Umbilical cord (tissue), 2 donors: ENCODE data around the gene FYN. TPM values are rescaled to one million over a fixed set of nuclear protein-coding genes. Genes with fewer than 3 reads are reported as not detected.
"Not testable (repeated sequence)": the region's sequence is repeated elsewhere in the genome, so short reads cannot be mapped to it uniquely, and the experiment has no call there.

Experiments used
- DNase-seq: peaks from one replicate; pipeline ENCODE4 v3.0.0-alpha.2; 2015; ENCODE audit warnings: low spot score
- total RNA-seq: library from RNA; depleted of rRNA; stranded (reverse); fragments of >200 nt; gene quantifications from one replicate; pipeline ENCODE4 v1.2.3, GENCODE V29; 2014; ENCODE audit warnings: low replicate concordance; ENCODE audit not compliant: insufficient read depth

The FYN gene
- total RNA-seq, 1 donor from 2014 or later: 163 TPM

- DNase-seq: no peak
These were observed 188.2 kb downstream of the FYN start for GRCh38 chr6:111685058-111685457.

DNA sequence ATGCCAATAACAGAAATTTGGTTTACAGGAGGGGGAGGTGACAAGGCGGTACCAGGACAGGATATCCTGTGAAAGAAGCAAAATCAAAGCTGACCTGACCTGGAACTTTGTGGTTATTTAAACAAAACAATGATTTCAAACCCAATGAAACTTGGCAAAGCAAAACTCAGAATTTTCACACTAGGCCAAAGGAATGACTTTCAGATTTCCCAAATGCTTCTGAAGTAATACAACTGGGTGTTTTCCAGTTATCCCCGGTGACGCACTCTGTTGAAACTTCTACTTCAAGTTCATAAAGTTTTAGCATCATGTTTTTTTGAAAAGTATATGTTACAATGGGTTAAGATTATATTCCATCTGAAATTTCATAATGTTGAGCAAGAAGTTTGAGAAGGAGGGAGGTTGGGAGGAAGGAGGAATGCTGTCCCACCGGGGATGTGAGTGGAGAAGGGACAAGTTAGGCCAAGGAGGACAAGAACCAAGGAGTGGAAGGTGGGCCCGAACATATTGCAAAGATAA, 189.4 kb downstream of the FYN start:
- peak; percentile 31 for DNase-seq

- DNase-seq: no peak
These were observed 190.1 kb downstream of the FYN start for GRCh38 chr6:111683157-111683556.

DNA sequence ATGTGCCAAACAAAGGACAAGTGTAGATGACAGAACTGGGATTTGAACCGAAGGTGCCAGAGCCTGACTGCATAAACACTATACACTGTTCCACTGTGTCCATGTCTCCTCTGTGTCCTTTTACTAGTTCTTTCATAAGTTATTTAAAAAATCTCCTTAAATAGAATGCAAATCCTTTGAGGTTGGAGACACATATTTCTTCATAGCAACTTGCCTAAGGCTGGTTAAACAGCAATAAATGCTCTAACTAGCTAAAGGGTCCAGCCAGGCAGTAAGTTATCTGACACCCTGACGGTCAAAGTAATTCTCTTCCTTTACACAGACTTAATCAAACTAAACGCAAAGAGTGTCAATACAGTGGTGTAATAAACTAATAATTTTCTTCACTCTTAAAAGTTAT, 191.4 kb downstream of the FYN start:
- no peak for DNase-seq

GRCh38 chr6:111680811-111681609, 192.2 kb downstream of the FYN start:
- not testable (repeated sequence) for DNase-seq

DNA sequence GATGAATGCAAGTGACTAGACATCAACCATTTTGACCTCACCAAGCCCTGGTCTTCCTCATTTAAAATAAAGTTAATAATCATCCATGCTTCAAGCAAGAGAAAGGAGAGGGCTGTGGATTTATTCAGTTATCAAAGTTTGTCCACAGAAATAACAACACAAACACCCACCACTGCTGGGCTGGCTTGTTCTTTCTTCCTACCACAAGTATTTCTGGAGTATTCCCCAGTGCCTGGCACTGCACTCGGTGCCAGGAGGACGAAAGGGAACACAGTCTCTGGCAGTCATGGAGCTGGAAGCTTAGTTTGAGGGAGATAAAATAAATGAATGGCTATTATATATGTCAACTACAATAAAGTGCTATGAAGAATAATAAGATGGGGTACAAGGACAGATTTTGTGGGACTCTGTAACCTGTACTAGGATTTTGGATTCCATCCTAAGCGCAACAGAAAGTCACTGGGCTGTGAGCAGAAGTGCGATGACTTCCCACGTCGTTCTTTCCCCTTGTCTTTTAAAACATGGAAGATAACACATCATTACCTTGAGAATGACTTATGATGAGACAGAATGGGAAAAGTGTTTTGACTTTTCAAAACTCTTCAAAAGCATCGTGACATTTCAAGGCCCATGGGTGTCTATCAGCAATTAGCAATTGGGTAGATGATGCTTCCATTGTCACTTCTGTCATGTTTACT, 193.1 kb downstream of the FYN start:
- no peak for DNase-seq

DNA sequence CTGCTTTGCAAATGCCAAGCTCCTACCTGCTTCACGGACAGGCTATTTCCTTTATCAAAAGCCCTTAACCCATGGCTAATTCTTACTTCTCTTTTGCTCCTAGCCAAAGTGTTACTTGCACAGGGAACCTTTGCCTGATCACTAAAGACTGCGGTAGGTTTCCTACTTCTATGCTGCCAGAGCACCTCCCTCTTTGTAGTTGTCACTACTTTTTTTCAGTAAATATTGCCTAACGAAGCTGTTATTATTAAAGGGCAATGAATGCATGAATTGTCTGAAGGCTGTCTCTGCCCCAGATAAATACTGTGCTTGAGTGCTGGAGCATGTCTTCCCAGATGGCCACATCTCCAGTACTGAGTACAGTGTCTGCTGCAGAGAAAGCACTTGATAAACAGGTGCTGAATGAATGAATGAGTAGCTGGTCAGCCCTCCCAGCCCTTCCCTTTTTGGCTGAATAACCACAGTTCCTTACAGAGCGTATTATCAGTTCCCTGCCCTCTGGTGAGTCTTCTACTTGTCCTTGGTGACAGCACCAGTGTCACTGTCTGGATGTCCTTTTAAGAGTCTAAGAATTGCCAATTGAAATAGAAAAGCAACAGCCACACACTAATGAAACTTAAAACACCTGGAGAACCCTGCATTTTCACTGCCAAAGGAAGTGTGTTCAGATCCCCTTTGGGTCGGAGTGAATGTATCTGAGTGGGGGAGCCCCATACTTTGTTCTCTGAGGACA, 194.0 kb downstream of the FYN start:
- no peak for DNase-seq

DNA sequence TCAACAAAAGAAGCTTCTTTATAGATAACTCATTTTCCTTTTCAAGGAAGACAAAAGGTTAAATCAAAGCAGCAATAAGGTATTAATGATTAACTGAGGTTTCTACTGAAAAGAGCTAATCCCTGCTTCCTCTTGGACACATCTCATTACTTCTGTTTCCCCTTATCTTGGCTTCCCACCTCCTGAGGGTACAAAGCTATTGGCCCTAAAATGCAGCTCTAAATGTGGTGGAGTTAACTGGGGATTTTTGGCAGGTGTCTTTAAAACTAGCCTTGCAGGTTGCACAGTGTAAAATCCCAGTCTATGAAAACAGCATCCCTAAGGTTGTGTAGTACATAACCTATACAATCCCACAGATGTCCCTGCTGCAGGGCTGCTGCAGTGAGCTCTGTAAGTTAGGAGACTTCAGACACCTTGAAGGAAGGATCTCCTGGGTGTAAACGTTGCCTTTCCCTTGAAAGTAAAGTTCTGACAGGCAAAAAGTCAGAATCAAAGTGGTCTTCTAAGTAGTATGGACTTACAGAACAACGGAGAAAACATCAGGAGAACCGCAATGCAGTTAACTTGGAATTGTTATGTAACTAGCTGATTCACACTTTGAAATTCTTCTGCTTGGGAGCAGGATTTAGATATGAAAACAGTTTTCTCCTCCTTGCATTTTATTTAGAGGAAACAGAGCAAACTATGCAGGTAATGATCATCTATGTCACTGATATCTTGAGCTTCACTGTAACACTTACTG, 195.8 kb downstream of the FYN start:
- DNase-seq: no peak

DNA sequence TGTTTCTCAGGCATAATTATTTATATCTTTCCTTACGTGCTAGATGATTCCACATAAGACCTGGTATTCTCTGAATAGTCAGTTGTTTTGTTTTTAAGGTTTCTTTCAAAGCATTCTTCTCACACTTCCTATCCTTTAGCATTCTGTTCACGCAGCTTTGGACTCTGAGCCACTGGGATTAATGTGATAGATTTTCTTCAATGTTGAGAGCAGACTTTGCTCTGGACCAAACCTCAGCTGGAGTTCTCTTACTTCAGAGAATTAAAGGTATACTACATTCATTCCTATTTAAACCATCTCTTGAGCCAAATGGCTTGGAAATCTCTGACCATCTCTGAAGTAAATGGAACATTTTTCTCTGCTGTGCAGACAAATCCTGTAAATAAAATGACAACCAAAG, 196.9 kb downstream of the FYN start:
- no peak for DNase-seq

DNA sequence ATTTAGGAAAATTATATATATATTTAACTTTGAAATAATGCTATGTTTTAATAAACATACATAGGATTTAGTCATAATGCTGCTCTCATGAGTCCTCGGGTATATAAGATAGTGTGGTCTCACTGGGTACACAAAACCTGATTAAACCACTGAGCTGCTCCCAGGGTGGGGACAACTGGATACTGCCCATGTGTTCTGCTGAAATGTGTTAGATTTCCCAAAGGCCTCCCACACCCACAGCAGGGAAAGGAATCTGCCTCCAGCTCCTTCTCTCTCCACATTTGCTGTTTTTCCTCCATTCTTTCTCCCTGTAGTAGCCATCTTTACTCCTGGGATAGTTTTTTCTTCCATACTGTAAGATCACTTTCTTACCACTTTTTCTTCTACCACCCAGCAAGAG, 198.4 kb downstream of the FYN start:
- no peak for DNase-seq

GRCh38 chr6:111674413-111674812, 198.8 kb downstream of the FYN start:
- no peak for DNase-seq

DNA sequence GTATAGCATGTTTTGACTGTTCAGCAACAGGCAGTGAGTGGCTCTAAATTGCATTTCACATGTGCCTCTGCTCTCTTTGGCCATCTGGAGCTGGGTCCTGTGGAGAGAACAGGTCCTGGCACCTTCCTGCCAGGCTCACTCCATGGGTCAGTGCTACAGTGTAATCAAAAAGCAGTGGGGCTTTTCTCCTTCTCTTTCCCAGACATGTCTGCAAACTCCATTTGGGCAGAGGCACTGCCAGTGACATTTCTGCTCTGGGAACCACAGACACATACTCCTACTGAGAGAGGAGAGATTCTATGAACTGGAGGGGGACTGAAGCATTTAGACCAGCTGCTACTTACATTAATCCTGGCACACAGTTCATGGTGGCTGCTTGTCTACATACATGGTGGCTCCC, 199.3 kb downstream of the FYN start:
- no peak for DNase-seq

GRCh38 chr6:111673532-111673931, 199.7 kb downstream of the FYN start:
- DNase-seq: no peak

- no peak for DNase-seq
These were observed 200.3 kb downstream of the FYN start for GRCh38 chr6:111672761-111673450.

DNA sequence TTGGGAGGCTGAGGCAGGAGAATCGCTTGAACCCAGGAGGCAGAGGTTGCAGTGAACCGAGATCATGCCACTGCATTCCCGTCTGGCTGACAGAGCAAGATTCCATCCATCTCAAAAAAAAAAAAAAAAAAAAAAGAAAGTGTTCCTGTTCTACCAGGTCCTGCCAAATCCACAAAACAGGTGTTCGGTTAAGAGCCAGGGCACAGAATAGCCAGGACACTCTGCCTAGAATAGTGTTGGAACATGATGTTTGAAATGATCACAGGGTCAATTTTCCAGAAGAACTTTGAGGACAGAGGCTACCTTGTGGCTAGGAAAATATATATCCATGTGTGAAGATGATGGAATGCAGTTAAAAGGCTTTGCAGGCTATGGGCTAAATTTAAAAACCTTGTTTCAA, 203.9 kb downstream of the FYN start:
- DNase-seq: no peak

- no peak for DNase-seq
These were observed 204.8 kb downstream of the FYN start for GRCh38 chr6:111668410-111668809.

GRCh38 chr6:111667931-111668330, 205.3 kb downstream of the FYN start:
- DNase-seq: no peak

- DNase-seq: no peak
These were observed 206.4 kb downstream of the FYN start for GRCh38 chr6:111666847-111667246.

- no peak for DNase-seq
These were observed 208.7 kb downstream of the FYN start for GRCh38 chr6:111664565-111665030.

DNA sequence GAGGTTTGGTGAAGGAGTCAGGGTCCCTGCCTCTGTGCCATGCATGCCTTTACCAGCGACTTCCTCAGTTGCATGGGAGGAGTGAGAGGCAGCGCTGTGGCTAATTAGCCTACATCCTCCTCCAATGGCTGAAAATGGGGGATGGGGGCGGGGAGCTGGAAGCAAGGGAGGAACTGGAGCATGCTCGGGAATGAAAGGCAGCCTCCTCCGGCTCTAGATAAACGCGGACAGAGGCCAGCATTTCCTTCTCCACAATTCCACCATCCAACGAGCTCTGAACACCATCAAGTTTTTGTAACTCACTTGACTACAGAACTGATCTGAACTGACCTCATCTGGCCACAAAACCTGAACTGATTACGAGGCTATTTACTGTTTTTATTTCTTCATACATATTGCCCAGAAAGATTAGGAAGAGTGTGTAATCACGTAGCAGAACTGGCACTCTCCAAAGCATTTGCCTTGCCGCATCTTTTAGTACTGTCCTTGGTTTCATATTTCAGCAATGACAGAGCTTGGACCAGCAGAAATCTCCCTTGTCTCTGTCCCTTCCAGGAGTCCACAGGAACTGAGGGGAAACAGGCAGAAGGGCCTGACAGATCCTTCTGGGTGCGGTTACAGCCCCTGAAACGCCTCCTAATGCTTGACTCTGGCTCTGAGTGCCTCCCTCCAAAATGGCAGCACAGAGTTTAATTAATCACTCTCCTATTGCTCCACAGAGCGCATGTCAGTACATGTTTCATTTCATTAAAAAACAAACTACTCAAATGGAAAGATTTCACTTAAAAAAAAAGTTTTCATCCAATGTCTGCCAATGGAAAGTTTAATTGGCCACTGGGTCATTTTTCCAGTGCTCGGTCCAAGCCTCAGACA, 209.3 kb downstream of the FYN start:
- peak; percentile 76 for DNase-seq
